A549 (cell line): ENCODE data around the gene TRIP13. TPM values are rescaled to one million over a fixed set of nuclear protein-coding genes. Genes with fewer than 3 reads are reported as not detected.
A peak's percentile ranks its signal among the peaks of the same experiment; 100 is the strongest.
"Not testable (repeated sequence)": the region's sequence is repeated elsewhere in the genome, so short reads cannot be mapped to it uniquely, and the experiment has no call there.

Source experiments
- ATAC-seq, 2 experiments: fragments of 200-7000 bp in 1 of 2; fragments of >200 bp in 1 of 2; cut with Nextera tagmentation in 1 of 2; cut with Tn5 transposase in 1 of 2; 3 replicates each; pipeline versions ENCODE4 v1.8.0 to v1.9.1; 2018 to 2020; ENCODE audit warnings: mild to moderate bottlenecking in 1 of 2, moderate library complexity in 1 of 2
- CTCF ChIA-PET: fragments of 300-600 bp; sonication (Branson Sonifier 250); formaldehyde crosslinking; extraction: SDS; loops from one replicate; lab custom pipeline; 2021; ENCODE audit warnings: antibody characterized with exemption, inconsistent platforms; lab: Yijun Ruan, JAX
- POLR2A ChIA-PET: fragments of 350-600 bp; formaldehyde crosslinking; extraction: SDS; loops from one replicate; lab custom pipeline; 2021; ENCODE audit warnings: antibody characterized with exemption, inconsistent platforms; lab: Yijun Ruan, JAX
- DNase-seq, 2 experiments: peaks; one replicate each; pipeline versions ENCODE4 v3.0.0 to v3.0.0-alpha.2; 2011 to 2016; ENCODE audit warnings: low read depth in 1 of 2, low spot score in 1 of 2
- FAIRE-seq: peaks from 2 replicates; lab custom pipeline; 2011; peaks lifted over from hg19 to GRCh38; lab: Jason Lieb, UNC
- H3K27ac ChIP-seq, 2 experiments: fragments of >200 bp; sonication (Bioruptor Twin); formaldehyde crosslinking; 3 replicates each; pipeline ENCODE4 v1.5.1; 2016 to 2017
- H3K4me1 ChIP-seq: fragments of >200 bp; sonication (Bioruptor Twin); formaldehyde crosslinking; 3 replicates; pipeline ENCODE4 v1.6.1; 2016
- H3K4me2 ChIP-seq: fragments of >200 bp; sonication (Bioruptor Twin); formaldehyde crosslinking; 3 replicates; pipeline ENCODE4 v1.6.1; 2016
- H3K4me3 ChIP-seq: fragments of >200 bp; sonication (Bioruptor Twin); formaldehyde crosslinking; 3 replicates; pipeline ENCODE4 v1.5.1; 2016
- H3K9me3 ChIP-seq: fragments of >200 bp; sonication (Bioruptor Twin); formaldehyde crosslinking; 3 replicates; pipeline ENCODE4 v1.6.1; 2016
- RAD21 ChIP-seq, 2 experiments: fragments of >200 bp in 1 of 2; sonication (Bioruptor Twin) in 1 of 2; formaldehyde crosslinking in 1 of 2; IDR thresholded peaks in 1 of 2; conservative IDR thresholded peaks in 1 of 2; 2 replicates in 1 of 2; 3 replicates in 1 of 2; pipeline ENCODE4 v1.6.1; 2012 to 2018; ENCODE audit warnings: inconsistent platforms in 1 of 2
- WGBS: methylation state at CpG from one replicate; pipeline ENCODE4 v1.1.6; 2017; ENCODE audit errors: missing lambda C conversion rate; 5-methylcytosine and 5-hydroxymethylcytosine counted together
- polyA plus RNA-seq, 4 experiments: library from polyadenylated mRNA; depleted of rRNA in 3 of 4; stranded (reverse); fragments of >200 nt; fragmentation: RNase III in 1 of 4; extraction: RNeasy Plus Mini Kit Qiagen cat#74134 plus additional on column Dnase treatment in 1 of 4; gene quantifications; 2 replicates in 3 of 4; 3 replicates in 1 of 4; pipeline ENCODE4 v1.2.3, GENCODE V29; 2011 to 2017

The TRIP13 gene
- polyA plus RNA-seq, 2 of the 4 experiments (the other 2 are of a cell fraction) = 54.0 to 62.4 TPM

DNA sequence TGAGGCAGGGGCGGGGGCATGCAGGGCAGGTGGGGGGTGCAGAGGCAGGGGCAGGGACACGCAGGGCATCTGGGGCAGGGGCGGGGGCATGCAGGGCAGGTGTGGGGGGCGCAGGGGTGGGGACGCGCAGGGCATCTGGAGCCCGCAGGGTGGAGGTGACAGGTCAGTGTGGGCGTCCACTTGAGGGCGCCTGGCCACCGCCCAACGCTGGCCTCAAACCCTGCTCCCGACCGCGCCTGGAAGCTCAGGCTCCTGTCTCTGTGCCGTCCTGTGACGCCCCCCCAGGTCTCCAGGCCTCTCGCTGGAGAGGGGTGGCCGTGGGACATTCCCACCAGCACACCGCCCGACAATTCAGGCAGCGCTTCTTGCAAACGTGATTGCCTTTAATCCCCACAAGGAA, 48.8 kb upstream of the TRIP13 start:
- H3K9me3 ChIP-seq, POLR2A ChIA-PET, FAIRE-seq, H3K4me2 ChIP-seq, H3K4me3 ChIP-seq, CTCF ChIA-PET, H3K27ac ChIP-seq, DNase-seq, H3K4me1 ChIP-seq: not testable (repeated sequence)
- WGBS = 83% methylated on average over 16 of the region's 22 CpGs
- ATAC-seq = peak in 1 of 2 experiments; percentile 39; a peak in 3 of 6 replicates
- TF ChIP-seq RAD21 (conservative IDR thresholded peaks at IDR 0.05 in 1 of 2, IDR thresholded peaks at IDR 0.05 in 1 of 2) = peak in 1 of 2 experiments; percentile 22; a peak in 1 of 5 replicates
- TF ChIP-seq, all 56 proteins: peak for 1; not testable (repeated sequence) for 55

DNA sequence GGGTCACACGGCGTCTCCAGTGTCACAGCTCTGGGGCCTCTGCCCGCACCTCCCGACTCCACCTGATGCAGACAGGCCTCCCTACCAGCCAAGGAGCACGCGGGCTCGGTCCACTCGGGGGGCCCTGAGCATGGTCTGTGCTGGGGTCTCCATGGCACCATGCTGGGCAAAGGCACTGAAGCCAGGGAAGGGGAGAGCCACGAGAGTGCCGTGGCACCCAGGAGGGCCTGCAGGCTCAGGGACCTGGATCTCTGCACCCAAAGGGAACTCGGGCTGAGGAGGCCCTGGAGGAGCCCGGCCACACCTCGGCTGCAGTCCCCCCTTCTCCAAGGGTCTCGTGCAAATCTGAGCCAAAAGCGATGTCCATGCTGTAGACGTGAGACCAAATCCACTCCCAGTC, 48.3 kb upstream of the TRIP13 start:
- H3K4me3 ChIP-seq, H3K27ac ChIP-seq, CTCF ChIA-PET, H3K4me1 ChIP-seq, FAIRE-seq, DNase-seq, H3K4me2 ChIP-seq, POLR2A ChIA-PET, H3K9me3 ChIP-seq: not testable (repeated sequence)
- WGBS = 83% methylated on average over 16 of the region's 16 CpGs
- ATAC-seq = peak in 1 of 2 experiments; percentile 8; a peak in 2 of 6 replicates

DNA sequence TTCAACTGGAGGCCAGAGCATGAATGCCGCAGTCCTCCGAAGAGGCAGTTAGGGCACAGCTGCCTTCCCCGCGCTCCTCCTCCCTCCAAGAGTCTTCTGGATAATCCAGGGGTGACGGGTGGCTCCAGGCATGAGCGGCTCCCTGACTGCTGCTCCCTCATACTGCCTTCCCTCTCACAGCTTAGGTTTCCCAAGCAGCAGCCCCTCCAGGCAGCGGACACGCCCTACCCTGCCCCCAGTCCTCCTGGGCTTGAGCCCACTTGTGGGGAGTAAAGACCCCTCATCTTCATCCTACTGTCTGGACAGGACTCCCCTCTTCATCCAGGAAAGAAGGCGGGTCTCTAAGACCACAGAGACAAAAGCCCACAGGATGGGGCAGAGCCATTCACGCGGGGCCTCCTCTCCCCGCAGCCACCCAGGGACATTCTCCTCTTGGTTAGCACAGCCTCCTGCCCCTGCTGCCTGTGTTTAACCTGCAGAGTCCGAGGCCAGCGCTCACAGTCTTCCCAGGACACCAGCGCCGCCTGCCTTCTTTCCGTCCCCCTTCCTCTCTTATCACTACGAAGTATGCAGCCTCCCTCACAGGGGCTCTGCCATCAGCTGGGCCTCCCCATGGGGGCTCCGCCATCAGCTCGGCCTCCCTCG, 47.5 kb upstream of the TRIP13 start:
- POLR2A ChIA-PET, H3K4me1 ChIP-seq, H3K9me3 ChIP-seq, H3K27ac ChIP-seq, DNase-seq, H3K4me3 ChIP-seq, FAIRE-seq, H3K4me2 ChIP-seq, CTCF ChIA-PET: not testable (repeated sequence)
- ATAC-seq = peak in 1 of 2 experiments; percentile 49; a peak in 3 of 6 replicates
- WGBS = 82% methylated on average over 14 of the region's 21 CpGs

DNA sequence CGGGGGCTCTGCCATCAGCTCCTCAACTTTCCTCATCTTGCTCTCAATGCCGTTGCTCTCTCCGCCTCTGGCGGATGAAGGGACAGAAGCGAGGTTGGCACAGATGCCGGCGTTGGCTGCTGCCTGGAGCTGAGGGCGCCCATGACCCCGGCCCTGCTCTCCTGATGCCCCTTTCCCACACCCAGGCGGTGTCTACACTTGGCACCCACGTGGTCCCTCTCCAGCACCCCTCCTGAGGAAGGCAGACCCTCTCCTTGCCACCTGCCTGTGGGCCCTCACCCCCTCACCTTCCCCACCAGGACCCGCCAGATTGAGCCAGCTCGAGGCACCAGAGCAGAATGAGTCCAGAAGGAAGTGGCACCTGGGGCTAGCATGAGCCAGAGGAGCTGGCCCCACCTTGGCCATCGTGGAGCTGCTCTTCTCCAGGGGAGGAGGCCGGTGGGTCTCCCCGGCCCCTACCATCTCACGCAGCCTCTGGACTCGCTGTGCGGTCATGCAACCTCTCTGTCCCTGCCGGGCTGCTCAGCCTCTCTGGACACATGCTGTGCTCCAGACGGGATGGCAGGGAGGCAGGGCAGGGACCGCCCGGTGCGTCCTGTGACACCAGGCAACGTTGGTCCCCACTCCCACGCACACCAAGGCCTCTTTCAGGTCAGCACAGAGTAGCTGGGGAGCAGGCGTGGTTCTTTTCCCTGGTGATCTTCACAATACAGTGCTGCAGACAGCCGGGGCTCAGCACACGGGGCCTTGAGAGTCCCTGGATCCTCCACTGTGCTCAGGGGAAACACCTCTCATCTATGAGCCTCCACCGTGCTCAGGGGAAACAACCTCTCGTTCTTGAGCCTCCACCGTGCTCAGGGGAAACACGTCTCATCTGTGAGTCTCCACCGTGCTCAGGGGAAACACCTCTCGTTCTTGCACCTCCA, 46.7 kb upstream of the TRIP13 start:
- DNase-seq, H3K4me3 ChIP-seq, CTCF ChIA-PET, POLR2A ChIA-PET, H3K4me2 ChIP-seq, H3K4me1 ChIP-seq, H3K9me3 ChIP-seq, H3K27ac ChIP-seq: not testable (repeated sequence)
- peak in 1 of 2 experiments; percentile 5; a peak in 2 of 6 replicates for ATAC-seq
- WGBS = 82% methylated on average over 22 of the region's 35 CpGs
- peak; percentile 63 for FAIRE-seq

DNA sequence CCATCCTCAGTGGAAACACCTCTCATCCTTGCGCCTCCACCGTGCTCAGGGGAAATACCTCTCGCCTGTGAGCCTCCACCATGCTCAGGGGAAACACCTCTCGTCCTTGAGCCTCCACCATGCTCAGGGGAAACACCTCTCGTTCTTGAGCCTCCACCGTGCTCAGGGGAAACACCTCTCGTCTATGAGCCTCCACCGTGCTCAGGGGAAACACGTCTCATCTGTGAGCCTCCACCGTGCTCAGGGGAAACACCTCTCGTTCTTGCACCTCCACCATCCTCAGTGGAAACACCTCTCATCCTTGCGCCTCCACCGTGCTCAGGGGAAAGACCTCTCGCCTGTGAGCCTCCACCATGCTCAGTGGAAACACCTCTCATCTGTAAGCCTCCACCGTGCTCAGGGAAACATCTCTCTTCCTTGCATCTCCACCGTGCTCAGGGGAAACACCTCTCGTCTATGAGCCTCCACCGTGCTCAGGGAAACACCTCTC, 46.0 kb upstream of the TRIP13 start:
- CTCF ChIA-PET, ATAC-seq, H3K4me1 ChIP-seq, H3K9me3 ChIP-seq, POLR2A ChIA-PET, DNase-seq, H3K27ac ChIP-seq, H3K4me3 ChIP-seq, H3K4me2 ChIP-seq: not testable (repeated sequence)
- 76% methylated on average over 18 of the region's 18 CpGs for WGBS
- FAIRE-seq = peak; percentile 93

DNA sequence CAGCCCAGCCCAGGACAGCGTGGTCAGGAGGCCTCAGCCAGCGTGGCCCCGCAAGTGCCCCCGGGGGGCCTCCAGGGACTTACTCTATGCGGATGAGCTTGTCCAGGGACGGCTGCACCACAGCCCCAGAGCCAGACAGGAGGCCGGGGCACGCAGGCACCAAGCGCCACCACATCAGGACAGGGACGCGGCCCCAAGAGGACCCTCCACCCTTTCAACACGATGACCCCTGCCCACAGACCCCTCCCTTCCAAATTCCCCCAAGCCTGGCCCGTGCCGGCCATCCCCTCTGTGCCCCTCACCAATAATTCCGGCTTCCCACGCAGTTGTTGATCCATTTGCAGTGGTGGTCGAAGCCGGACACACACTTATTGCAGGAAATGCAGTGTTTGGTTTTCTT, 45.5 kb upstream of the TRIP13 start:
- FAIRE-seq, H3K4me1 ChIP-seq, CTCF ChIA-PET, H3K4me3 ChIP-seq, ATAC-seq, H3K4me2 ChIP-seq, DNase-seq, H3K9me3 ChIP-seq, H3K27ac ChIP-seq, POLR2A ChIA-PET: not testable (repeated sequence)
- 86% methylated on average over 8 of the region's 18 CpGs for WGBS

DNA sequence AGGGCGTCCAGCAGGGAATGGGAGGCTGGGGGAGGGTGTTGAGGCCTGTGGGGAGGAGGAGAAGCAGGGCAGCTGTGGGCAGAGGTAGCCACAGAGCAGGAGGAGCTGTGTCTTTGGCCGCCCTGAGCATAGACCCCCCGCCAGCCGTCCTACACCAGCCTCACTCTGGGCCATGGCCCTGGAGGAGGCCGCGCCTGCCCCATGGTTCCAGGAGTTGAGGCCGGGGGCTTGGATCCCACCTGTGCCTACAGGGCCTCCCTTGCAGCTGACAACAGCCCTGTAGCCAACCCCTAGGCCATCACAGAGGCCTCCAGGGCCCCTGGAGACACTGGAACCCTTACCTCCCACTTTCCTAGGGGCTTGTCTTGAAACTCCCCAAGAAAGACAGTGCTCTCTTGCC, 44.9 kb upstream of the TRIP13 start:
- H3K4me2 ChIP-seq, H3K27ac ChIP-seq, POLR2A ChIA-PET, FAIRE-seq, H3K4me3 ChIP-seq, CTCF ChIA-PET, DNase-seq, ATAC-seq, H3K4me1 ChIP-seq, H3K9me3 ChIP-seq: not testable (repeated sequence)
- WGBS = 100% methylated on average over 1 of the region's 7 CpGs
